A673 (cell line): Measurements from ENCODE around the gene CHRNB1. TPM values are rescaled to one million over a fixed set of nuclear protein-coding genes. Genes with fewer than 3 reads are reported as not detected.

ENCODE experiments used
- BruUV-seq: library from RNA; stranded (reverse); fragments of 400-500 nt; replicated peaks from 2 replicates; lab custom pipeline; 2021; lab: Mats Ljungman, UMichigan
- CTCF ChIA-PET: fragments of 300-600 bp; sonication (Branson Sonifier 250); formaldehyde crosslinking; loops from one replicate; lab custom pipeline; 2022; ENCODE audit warnings: antibody characterized with exemption; lab: Charles Lee
- POLR2A ChIA-PET: fragments of 300-600 bp; sonication (Branson Sonifier 250); formaldehyde crosslinking; loops from one replicate; lab custom pipeline; 2022; ENCODE audit warnings: antibody characterized with exemption; ENCODE audit not compliant: low non-redundant PET; lab: Charles Lee
- DNase-seq: peaks from one replicate; pipeline ENCODE4 v3.0.0-alpha.2; 2015; ENCODE audit warnings: low spot score
- H3K27ac ChIP-seq: fragments of 200-600 bp; sonication (generic); 2 replicates; pipeline ENCODE4 v1.5.1; 2016; ENCODE audit warnings: mixed run types, low read depth, mild to moderate bottlenecking, mixed read lengths, antibody characterized with exemption, low read length; ENCODE audit not compliant: poor library complexity, severe bottlenecking
- H3K27me3 ChIP-seq: fragments of 200-600 bp; sonication (generic); replicated peaks from 2 replicates; pipeline ENCODE4 v1.6.1; 2017; ENCODE audit warnings: mixed run types, low read depth, mild to moderate bottlenecking, mixed read lengths, antibody characterized with exemption, low read length; ENCODE audit not compliant: insufficient read depth, poor library complexity
- H3K36me3 ChIP-seq: fragments of 200-600 bp; sonication (generic); 2 replicates; pipeline ENCODE4 v1.6.1; 2016; ENCODE audit warnings: mixed run types, mild to moderate bottlenecking, mixed read lengths, antibody characterized with exemption, low read length; ENCODE audit not compliant: insufficient read depth, poor library complexity, severe bottlenecking
- H3K4me1 ChIP-seq: fragments of 200-600 bp; sonication (generic); 2 replicates; pipeline ENCODE4 v1.6.1; 2017; ENCODE audit warnings: mixed run types, mild to moderate bottlenecking, mixed read lengths, antibody characterized with exemption, low read length; ENCODE audit not compliant: insufficient read depth, poor library complexity, severe bottlenecking
- H3K4me3 ChIP-seq: fragments of 200-600 bp; sonication (generic); 2 replicates; pipeline ENCODE4 v1.5.1; 2016; ENCODE audit warnings: low read depth, mixed run types, mild to moderate bottlenecking, mixed read lengths, low read length; ENCODE audit not compliant: poor library complexity, severe bottlenecking
- H3K9me3 ChIP-seq: fragments of 200-600 bp; sonication (generic); 2 replicates; pipeline ENCODE4 v1.6.1; 2016; ENCODE audit warnings: mixed run types, low read depth, mild to moderate bottlenecking, mixed read lengths, antibody characterized with exemption, low read length; ENCODE audit not compliant: poor library complexity, severe bottlenecking
- EZH2 ChIP-seq: fragments of 200-600 bp; sonication (generic); IDR thresholded peaks from 2 replicates; pipeline ENCODE4 v1.6.1; 2017; ENCODE audit warnings: borderline replicate concordance, low read depth, mild to moderate bottlenecking, mixed read lengths, antibody characterized with exemption, low read length; ENCODE audit not compliant: poor library complexity, severe bottlenecking
- intact Hi-C: fragments of 100-400 bp; cut with micrococcal nuclease; formaldehyde crosslinking; loops from one replicate; pipeline ENCODE4 v1.10.0; 2022; ENCODE audit not compliant: unreplicated experiment
- total RNA-seq: library from RNA; stranded (reverse); gene quantifications from 2 replicates; pipeline ENCODE4 v1.2.3, GENCODE V29; 2021
- TF ChIP-seq, protein P1 (sequence below): fragments of 300-800, 200-600 bp; sonication (generic); conservative IDR thresholded peaks from 2 replicates; pipeline ENCODE4 v1.5.1; 2017; ENCODE audit warnings: low read depth, mild to moderate bottlenecking, antibody characterized with exemption, low read length, moderate library complexity, mixed read lengths

The CHRNB1 gene
- total RNA-seq, 1 experiment from 2014 or later: 5.2 TPM

- DNase-seq: peak; percentile 32
- Histone ChIP-seq H3K27ac (no peak overlapping the region), H3K27me3 (no peaks in the 10 kb centered on the region), H3K36me3 (peaks cover 96% of the 10 kb centered on the region), H3K4me1 (no peaks in the 10 kb centered on the region), H3K9me3 (no peaks in the 10 kb centered on the region), H3K4me3 (no peak overlapping the region)
- ChIA-PET POLR2A (interaction anchor here (0.7 kb wide), 1 partner anchor 185 kb away, joined by 3 read pairs; the partner anchor contains the start of gene TP53), CTCF (interaction anchor here (0.6 to 0.7 kb wide), 3 partner anchors 10 to 66 kb away, joined by 3 to 5 read pairs (median 4); no protein-coding TSS in a partner anchor)
- TF ChIP-seq, protein P1, sequence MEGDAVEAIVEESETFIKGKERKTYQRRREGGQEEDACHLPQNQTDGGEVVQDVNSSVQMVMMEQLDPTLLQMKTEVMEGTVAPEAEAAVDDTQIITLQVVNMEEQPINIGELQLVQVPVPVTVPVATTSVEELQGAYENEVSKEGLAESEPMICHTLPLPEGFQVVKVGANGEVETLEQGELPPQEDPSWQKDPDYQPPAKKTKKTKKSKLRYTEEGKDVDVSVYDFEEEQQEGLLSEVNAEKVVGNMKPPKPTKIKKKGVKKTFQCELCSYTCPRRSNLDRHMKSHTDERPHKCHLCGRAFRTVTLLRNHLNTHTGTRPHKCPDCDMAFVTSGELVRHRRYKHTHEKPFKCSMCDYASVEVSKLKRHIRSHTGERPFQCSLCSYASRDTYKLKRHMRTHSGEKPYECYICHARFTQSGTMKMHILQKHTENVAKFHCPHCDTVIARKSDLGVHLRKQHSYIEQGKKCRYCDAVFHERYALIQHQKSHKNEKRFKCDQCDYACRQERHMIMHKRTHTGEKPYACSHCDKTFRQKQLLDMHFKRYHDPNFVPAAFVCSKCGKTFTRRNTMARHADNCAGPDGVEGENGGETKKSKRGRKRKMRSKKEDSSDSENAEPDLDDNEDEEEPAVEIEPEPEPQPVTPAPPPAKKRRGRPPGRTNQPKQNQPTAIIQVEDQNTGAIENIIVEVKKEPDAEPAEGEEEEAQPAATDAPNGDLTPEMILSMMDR: no peak
- no peak for TF ChIP-seq EZH2
- intact Hi-C loops: no loop called here
- BruUV-seq: no TSS peak
Observed at GRCh38 chr17:7502171-7502847, 57.4 kb downstream of the CHRNB1 start.

DNA sequence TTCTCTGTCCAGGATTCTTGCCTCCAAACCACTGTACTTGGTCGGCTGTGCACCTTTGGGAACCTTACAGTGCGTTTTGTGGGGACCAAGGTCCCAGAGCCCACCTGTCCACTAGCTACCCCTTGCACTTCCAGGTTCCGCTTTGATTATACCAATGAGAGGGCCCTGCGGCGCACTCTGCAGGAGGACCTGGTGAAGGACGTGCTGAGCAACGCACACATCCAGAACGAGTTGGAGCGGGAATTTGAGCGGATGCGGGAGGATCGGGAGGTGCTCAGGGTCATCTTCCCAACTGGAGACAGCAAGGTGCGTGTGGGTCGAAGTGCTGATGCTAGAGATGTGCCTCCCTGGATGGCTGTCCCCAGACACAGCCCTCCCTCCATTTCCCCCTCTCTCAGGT is 58.1 kb downstream of the CHRNB1 start:
- H3K4me3 ChIP-seq: no peak overlapping the region
- H3K9me3 ChIP-seq: no peaks in the 10 kb centered on the region
- POLR2A ChIA-PET: interaction anchor here (0.7 kb wide), 1 partner anchor 184 kb away, joined by 3 read pairs; the partner anchor contains the start of gene TP53
- H3K36me3 ChIP-seq: peaks cover 94% of the 10 kb centered on the region
- no TSS peak for BruUV-seq
- no peaks in the 10 kb centered on the region for H3K27me3 ChIP-seq
- H3K27ac ChIP-seq: no peak overlapping the region
- TF ChIP-seq EZH2: no peak
- TF ChIP-seq, protein P1: peak; percentile 43
- peak; percentile 27 for DNase-seq
- CTCF ChIA-PET: interaction anchor here (0.6 to 0.7 kb wide), 3 partner anchors 10 to 67 kb away, joined by 3 to 5 read pairs (median 4); no protein-coding TSS in a partner anchor
- no peaks in the 10 kb centered on the region for H3K4me1 ChIP-seq
- intact Hi-C loops: no loop called here

DNA sequence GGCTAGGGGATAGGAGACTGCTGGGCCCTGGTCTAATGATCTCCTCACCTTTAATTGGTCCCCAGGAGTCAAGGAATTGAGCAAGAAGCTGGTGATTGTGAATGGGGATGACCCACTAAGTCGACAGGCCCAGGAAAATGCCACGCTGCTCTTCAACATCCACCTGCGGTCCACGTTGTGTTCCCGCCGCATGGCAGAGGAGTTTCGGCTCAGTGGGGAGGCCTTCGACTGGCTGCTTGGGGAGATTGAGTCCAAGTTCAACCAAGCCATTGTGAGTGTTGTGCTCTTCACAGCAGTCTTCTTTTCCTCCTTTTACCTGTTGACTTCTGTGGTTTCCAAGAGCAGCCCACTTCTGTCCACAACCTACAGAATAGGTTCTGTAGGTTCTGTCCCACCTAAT is 58.7 kb downstream of the CHRNB1 start:
- POLR2A ChIA-PET: no interaction called here
- no peak for DNase-seq
- Histone ChIP-seq H3K4me1 (no peaks in the 10 kb centered on the region), H3K27me3 (no peaks in the 10 kb centered on the region), H3K36me3 (peaks cover 94% of the 10 kb centered on the region), H3K27ac (no peak overlapping the region), H3K4me3 (no peak overlapping the region), H3K9me3 (no peaks in the 10 kb centered on the region)
- no TSS peak for BruUV-seq
- TF ChIP-seq EZH2: no peak
- TF ChIP-seq, protein P1: no peak
- CTCF ChIA-PET: no interaction called here
- intact Hi-C loops: no loop called here

Other genes starting within 250 kb of the CHRNB1 start
- 74.7 and 86.6 TPM in 2 replicates for gene DLG4, start 225.2 kb upstream of the CHRNB1 start, total RNA-seq
- 425 and 509 TPM in 2 replicates for gene ACADVL, start 225.1 kb upstream of the CHRNB1 start, total RNA-seq
- 133 and 139 TPM in 2 replicates for gene DVL2, start 210.5 kb upstream of the CHRNB1 start, total RNA-seq
- 84.0 and 85.1 TPM in 2 replicates for gene PHF23, start 205.6 kb upstream of the CHRNB1 start, total RNA-seq
- gene GABARAP, start 202.6 kb upstream of the CHRNB1 start, total RNA-seq: 296 and 314 TPM in 2 replicates
- 175 and 179 TPM in 2 replicates for gene CTDNEP1, start 193.3 kb upstream of the CHRNB1 start, total RNA-seq
- gene ELP5, start 192.8 kb upstream of the CHRNB1 start, total RNA-seq: 123 and 128 TPM in 2 replicates
- 0.55 TPM in 1 of 2 replicates, not detected in the other for gene CLDN7, start 182.6 kb upstream of the CHRNB1 start, total RNA-seq
- gene SLC2A4, start 163.3 kb upstream of the CHRNB1 start, total RNA-seq: 0.67 and 1.6 TPM in 2 replicates
- gene YBX2, start 150.4 kb upstream of the CHRNB1 start, total RNA-seq: 0.77 and 1.6 TPM in 2 replicates
- gene EIF5A, start 137.4 kb upstream of the CHRNB1 start, total RNA-seq: 1,112 and 1,128 TPM in 2 replicates
- 116 and 133 TPM in 2 replicates for gene GPS2, start 129.7 kb upstream of the CHRNB1 start, total RNA-seq
- 81.7 and 99.5 TPM in 2 replicates for gene NEURL4, start 115.7 kb upstream of the CHRNB1 start, total RNA-seq
- 1.1 TPM in 2 replicates for gene ACAP1, start 108.5 kb upstream of the CHRNB1 start, total RNA-seq
- 3.8 TPM in 2 replicates for gene KCTD11, start 92.9 kb upstream of the CHRNB1 start, total RNA-seq
- not detected in 2 replicates for gene TMEM95, start 89.9 kb upstream of the CHRNB1 start, total RNA-seq
- 0.90 and 1.1 TPM in 2 replicates for gene TNK1, start 64.0 kb upstream of the CHRNB1 start, total RNA-seq
- gene PLSCR3, start 50.5 kb upstream of the CHRNB1 start, total RNA-seq: 15.2 and 29.3 TPM in 2 replicates
- gene TMEM256, start 41.0 kb upstream of the CHRNB1 start, total RNA-seq: 57.6 and 91.6 TPM in 2 replicates
- gene NLGN2, start 37.2 kb upstream of the CHRNB1 start, total RNA-seq: 36.9 and 60.5 TPM in 2 replicates
- 0.43 and 0.55 TPM in 2 replicates for gene SPEM1, start 24.7 kb upstream of the CHRNB1 start, total RNA-seq
- 0.24 TPM in 1 of 2 replicates, not detected in the other for gene SPEM2, start 19.4 kb upstream of the CHRNB1 start, total RNA-seq
- not detected in 2 replicates for gene SPEM3, start 16.2 kb upstream of the CHRNB1 start, total RNA-seq
- 3.2 and 4.7 TPM in 2 replicates for gene TMEM102, start 9.6 kb upstream of the CHRNB1 start, total RNA-seq
- gene FGF11, start 5.5 kb upstream of the CHRNB1 start, total RNA-seq: 18.2 and 24.6 TPM in 2 replicates
- gene ZBTB4, start 34.6 kb downstream of the CHRNB1 start, total RNA-seq: 17.7 and 21.0 TPM in 2 replicates
- not detected in 2 replicates for gene SLC35G6, start 36.4 kb downstream of the CHRNB1 start, total RNA-seq
- gene POLR2A, start 39.3 kb downstream of the CHRNB1 start, total RNA-seq: 330 and 341 TPM in 2 replicates
- gene TNFSF12, start 104.0 kb downstream of the CHRNB1 start, total RNA-seq: 0.55 and 0.75 TPM in 2 replicates
- gene TNFSF13, start 113.7 kb downstream of the CHRNB1 start, total RNA-seq: 0.69 and 0.74 TPM in 2 replicates
- gene SENP3, start 116.9 kb downstream of the CHRNB1 start, total RNA-seq: 113 and 122 TPM in 2 replicates
- 1.6 and 1.8 TPM in 2 replicates for gene CD68, start 134.6 kb downstream of the CHRNB1 start, total RNA-seq
- gene MPDU1, start 138.8 kb downstream of the CHRNB1 start, total RNA-seq: 133 and 149 TPM in 2 replicates
- gene SOX15, start 145.0 kb downstream of the CHRNB1 start, total RNA-seq: 0.87 and 1.3 TPM in 2 replicates
- gene FXR2, start 169.8 kb downstream of the CHRNB1 start, total RNA-seq: 101 TPM in 2 replicates
- 61.7 and 79.3 TPM in 2 replicates for gene SAT2, start 182.8 kb downstream of the CHRNB1 start, total RNA-seq
- 0.33 TPM in 1 of 2 replicates, not detected in the other for gene SHBG, start 185.1 kb downstream of the CHRNB1 start, total RNA-seq
- 3.5 and 5.9 TPM in 2 replicates for gene ATP1B2, start 205.9 kb downstream of the CHRNB1 start, total RNA-seq
- 32.2 and 34.8 TPM in 2 replicates for gene TP53, start 242.4 kb downstream of the CHRNB1 start, total RNA-seq
- gene WRAP53, start 243.4 kb downstream of the CHRNB1 start, total RNA-seq: 42.2 and 51.8 TPM in 2 replicates